Endothelial cell (in vitro differentiated cells): ENCODE data around the gene KNCN. TPM values are rescaled to one million over a fixed set of nuclear protein-coding genes. Genes with fewer than 3 reads are reported as not detected.

ENCODE experiments used
- DNase-seq: peaks from one replicate; pipeline ENCODE4 v3.0.0; 2021; ENCODE audit warnings: low spot score
- H3K27ac Mint-ChIP-seq: one replicate; pipeline ENCODE4 v1.8.0; 2021; ENCODE audit warnings: mixed read lengths, inconsistent platforms; ENCODE audit not compliant: unreplicated experiment
- H3K27me3 Mint-ChIP-seq: one replicate; pipeline ENCODE4 v1.8.0; 2021; ENCODE audit warnings: mild to moderate bottlenecking, moderate library complexity, mixed read lengths, inconsistent platforms; ENCODE audit not compliant: unreplicated experiment
- H3K36me3 Mint-ChIP-seq: one replicate; pipeline ENCODE4 v1.8.0; 2021; ENCODE audit warnings: mild to moderate bottlenecking, low read depth, mixed read lengths, inconsistent platforms; ENCODE audit not compliant: unreplicated experiment
- H3K4me1 Mint-ChIP-seq: one replicate; pipeline ENCODE4 v1.8.0; 2021; ENCODE audit warnings: mild to moderate bottlenecking, mixed read lengths, inconsistent platforms; ENCODE audit not compliant: unreplicated experiment
- H3K4me3 Mint-ChIP-seq: one replicate; pipeline ENCODE4 v1.8.0; 2021; ENCODE audit warnings: mild to moderate bottlenecking, mixed read lengths, inconsistent platforms; ENCODE audit not compliant: unreplicated experiment
- H3K9me3 Mint-ChIP-seq: one replicate; pipeline ENCODE4 v1.8.0; 2021; ENCODE audit warnings: mixed read lengths, inconsistent platforms; ENCODE audit not compliant: unreplicated experiment
- CTCF ChIP-seq: fragments of 200-600 bp; sonication (generic); IDR thresholded peaks from one replicate; pipeline ENCODE4 v1.5.0; 2021; ENCODE audit warnings: antibody characterized with exemption; ENCODE audit not compliant: unreplicated experiment
- total RNA-seq: library from RNA; stranded (reverse); fragmentation: NEBNext Ultra II Directional; extraction: Animal tissue kit (Norgen Biotek cat#: 25700); gene quantifications from one replicate; pipeline ENCODE4 v1.2.1, GENCODE V29; 2021; ENCODE audit not compliant: unreplicated experiment

The KNCN gene
- total RNA-seq, 1 donor from 2014 or later: not detected

GRCh38 chr1:46522184-46522968 is 29.1 kb downstream of the KNCN start:
- peaks cover 19% of the 10 kb centered on the region for H3K27me3 Mint-ChIP-seq
- TF ChIP-seq CTCF: no peak
- no peak overlapping the region for H3K27ac Mint-ChIP-seq
- DNase-seq: no peak
- peaks cover under 1% of the 10 kb centered on the region for H3K36me3 Mint-ChIP-seq
- H3K4me1 Mint-ChIP-seq: peaks cover 6% of the 10 kb centered on the region
- no peaks in the 10 kb centered on the region for H3K9me3 Mint-ChIP-seq
- H3K4me3 Mint-ChIP-seq: no peak overlapping the region

DNA sequence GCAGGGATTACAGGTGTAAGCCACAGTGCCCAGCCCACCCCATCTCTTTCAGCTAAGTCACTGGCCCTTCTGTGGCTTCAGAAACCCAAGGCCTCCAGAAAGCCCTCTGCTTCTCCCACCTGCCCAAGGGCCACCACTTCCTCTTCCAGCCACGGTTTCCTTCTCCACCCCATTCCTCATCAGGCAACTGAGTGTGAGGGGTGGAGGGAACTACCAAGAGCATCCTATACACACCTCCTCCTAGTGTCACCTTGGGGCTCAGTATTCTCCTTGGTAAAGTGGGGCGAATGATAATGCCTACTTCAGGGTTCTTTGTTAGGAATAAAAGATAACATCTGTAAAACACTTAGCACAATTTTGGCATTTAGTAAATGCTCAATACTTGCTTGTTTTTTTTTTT is 30.0 kb downstream of the KNCN start:
- peaks cover 18% of the 10 kb centered on the region for H3K27me3 Mint-ChIP-seq
- no peak overlapping the region for H3K27ac Mint-ChIP-seq
- peaks cover 10% of the 10 kb centered on the region for H3K4me1 Mint-ChIP-seq
- no peaks in the 10 kb centered on the region for H3K9me3 Mint-ChIP-seq
- H3K36me3 Mint-ChIP-seq: no peaks in the 10 kb centered on the region
- no peak for TF ChIP-seq CTCF
- H3K4me3 Mint-ChIP-seq: no peak overlapping the region
- DNase-seq: no peak

GRCh38 chr1:46520063-46520911 is 31.2 kb downstream of the KNCN start:
- peak overlapping the region; percentile 37 for H3K4me3 Mint-ChIP-seq
- no peak for TF ChIP-seq CTCF
- peaks cover 10% of the 10 kb centered on the region for H3K4me1 Mint-ChIP-seq
- H3K27me3 Mint-ChIP-seq: peaks cover 16% of the 10 kb centered on the region
- no peaks in the 10 kb centered on the region for H3K9me3 Mint-ChIP-seq
- no peaks in the 10 kb centered on the region for H3K36me3 Mint-ChIP-seq
- no peak for DNase-seq
- H3K27ac Mint-ChIP-seq: no peak overlapping the region

DNA sequence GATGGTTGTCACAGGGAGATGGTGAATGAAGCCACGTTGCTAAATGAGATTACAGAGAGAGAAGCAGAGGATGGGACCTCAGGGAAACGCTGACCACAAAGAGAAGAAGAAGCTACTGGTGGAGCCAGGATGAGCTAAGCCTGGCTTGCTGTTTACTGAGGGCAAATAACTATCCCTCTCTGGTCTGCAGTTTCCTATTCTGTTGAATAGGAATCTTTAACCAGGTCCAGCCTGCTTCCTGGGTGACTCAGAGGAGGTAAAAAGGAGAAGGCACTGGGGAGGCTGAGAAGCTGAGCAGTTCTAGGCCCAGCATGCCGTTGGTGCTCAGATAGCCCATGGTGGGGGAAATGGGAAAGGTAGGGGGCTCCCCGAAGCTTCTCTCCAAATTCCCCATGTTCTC is 32.2 kb downstream of the KNCN start:
- no peaks in the 10 kb centered on the region for H3K36me3 Mint-ChIP-seq
- no peaks in the 10 kb centered on the region for H3K9me3 Mint-ChIP-seq
- H3K27me3 Mint-ChIP-seq: peaks cover 19% of the 10 kb centered on the region
- H3K27ac Mint-ChIP-seq: no peak overlapping the region
- TF ChIP-seq CTCF: no peak
- H3K4me3 Mint-ChIP-seq: no peak overlapping the region
- H3K4me1 Mint-ChIP-seq: peaks cover 10% of the 10 kb centered on the region
- no peak for DNase-seq
